GM12864 (cell line): ENCODE measurements around the gene NCOR2.

ENCODE experiments used
- DNase-seq: peaks from one replicate; pipeline ENCODE4 v3.0.0-alpha.2; 2011; ENCODE audit warnings: low read depth
- H3K4me3 ChIP-seq: 2 replicates; pipeline ENCODE4 v1.5.1; 2011; ENCODE audit warnings: mild to moderate bottlenecking, low read depth, low read length, control low read depth
- CTCF ChIP-seq: IDR thresholded peaks from 2 replicates; pipeline ENCODE4 v1.5.1; 2011; ENCODE audit warnings: low read depth, mild to moderate bottlenecking, moderate library complexity, low read length, control low read depth, inconsistent platforms; ENCODE audit errors: missing control alignments

Gene NCOR2

DNA sequence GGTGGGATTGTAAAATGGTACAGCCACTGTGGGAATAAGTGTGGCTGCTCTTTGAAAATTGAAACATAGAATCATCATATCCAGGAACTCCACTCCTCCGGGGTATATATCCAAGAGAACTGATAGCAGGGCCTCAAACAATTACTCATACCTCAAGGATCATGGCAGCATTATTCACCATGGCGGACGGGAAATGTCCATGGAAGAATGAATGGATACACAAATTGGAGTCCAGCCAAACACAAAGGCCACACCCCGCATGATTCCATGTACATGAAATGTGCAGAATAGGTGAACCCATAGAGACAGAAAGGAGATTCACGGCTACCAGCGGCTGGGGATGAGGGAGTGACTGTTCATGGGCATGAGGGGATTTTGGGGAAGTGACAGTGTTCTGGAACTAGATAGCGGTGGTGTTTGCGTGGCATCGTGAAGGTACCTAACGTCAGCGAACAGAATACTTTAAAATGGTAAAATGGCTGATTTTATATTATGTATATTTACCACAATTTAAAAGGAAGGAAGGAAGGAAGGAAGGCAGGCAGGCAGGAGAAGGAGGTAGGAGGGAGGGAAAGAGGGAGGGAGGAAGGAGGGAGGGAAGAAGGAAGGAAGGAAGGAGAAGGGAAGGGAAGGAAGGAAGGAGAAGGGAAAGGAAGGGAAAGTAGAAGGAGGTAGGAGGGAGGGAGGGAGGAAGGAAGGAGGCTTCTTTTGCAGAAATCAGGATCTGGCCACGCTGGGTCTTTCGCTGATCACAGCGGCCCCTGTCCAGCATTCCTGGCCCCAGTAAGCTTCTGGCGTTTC, 14.1 kb upstream of the NCOR2 start:
- TF ChIP-seq CTCF: no peak
- no peak for DNase-seq
- H3K4me3 ChIP-seq: no peak overlapping the region

GRCh38 chr12:124579921-124580517, 12.6 kb upstream of the NCOR2 start:
- DNase-seq: no peak
- no peak overlapping the region for H3K4me3 ChIP-seq
- TF ChIP-seq CTCF: no peak

- no peak for DNase-seq
- TF ChIP-seq CTCF: no peak
- no peak overlapping the region for H3K4me3 ChIP-seq
Observed at GRCh38 chr12:124578854-124579253, 11.4 kb upstream of the NCOR2 start.

DNA sequence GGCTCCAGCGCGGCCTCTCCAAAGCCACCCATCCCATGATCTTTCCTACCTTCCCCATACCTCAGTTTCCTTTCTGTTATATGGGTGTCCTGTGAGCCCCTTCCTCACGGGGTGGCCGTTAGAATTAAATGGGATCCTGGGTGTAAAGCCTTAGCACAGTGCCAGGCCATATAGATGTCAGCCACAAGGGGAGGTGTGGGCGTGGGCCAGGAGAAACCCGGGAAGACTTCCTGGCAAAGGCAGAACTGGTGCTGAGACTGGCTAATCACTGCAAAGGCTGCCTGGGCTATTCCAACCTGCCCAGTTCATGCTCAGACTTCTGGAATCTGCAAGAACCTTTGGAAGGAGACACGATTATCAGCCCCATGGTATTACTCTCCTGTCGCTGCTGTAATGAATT, 11.0 kb upstream of the NCOR2 start:
- TF ChIP-seq CTCF: no peak
- H3K4me3 ChIP-seq: no peak overlapping the region
- DNase-seq: no peak

GRCh38 chr12:124577986-124578385, 10.6 kb upstream of the NCOR2 start:
- no peak for TF ChIP-seq CTCF
- no peak for DNase-seq
- H3K4me3 ChIP-seq: no peak overlapping the region

- TF ChIP-seq CTCF: no peak
- no peak overlapping the region for H3K4me3 ChIP-seq
- DNase-seq: no peak
Observed at GRCh38 chr12:124577374-124577773, 10.0 kb upstream of the NCOR2 start.

- no peak for DNase-seq
- no peak overlapping the region for H3K4me3 ChIP-seq
- no peak for TF ChIP-seq CTCF
Observed at GRCh38 chr12:124576061-124576650, 8.7 kb upstream of the NCOR2 start.
